HG02870 (cell line): ENCODE data around the gene C12orf57.

Experiments used
- ATAC-seq: cut with Tn5 transposase; IDR thresholded peaks from one replicate; pipeline ENCODE4 v1.9.1; 2021; ENCODE audit warnings: mild to moderate bottlenecking, moderate library complexity; ENCODE audit not compliant: unreplicated experiment

The C12orf57 gene

GRCh38 chr12:6963016-6963731 lies 19.4 kb downstream of the C12orf57 start:
- no peak for ATAC-seq

GRCh38 chr12:6963791-6964413 lies 20.1 kb downstream of the C12orf57 start:
- ATAC-seq, result no peak

- no peak for ATAC-seq
Observed at GRCh38 chr12:6964605-6965025, 20.8 kb downstream of the C12orf57 start.

- no peak for ATAC-seq
Observed at GRCh38 chr12:6965026-6965661, 21.3 kb downstream of the C12orf57 start.

GRCh38 chr12:6965714-6966113 lies 21.9 kb downstream of the C12orf57 start:
- no peak for ATAC-seq

GRCh38 chr12:6966351-6966750 lies 22.5 kb downstream of the C12orf57 start:
- ATAC-seq, result no peak

- ATAC-seq, result no peak
Observed at GRCh38 chr12:6967651-6968100, 23.9 kb downstream of the C12orf57 start.

- ATAC-seq, result no peak
Observed at GRCh38 chr12:6968426-6968825, 24.6 kb downstream of the C12orf57 start.

GRCh38 chr12:6970096-6970527 lies 26.3 kb downstream of the C12orf57 start:
- no peak for ATAC-seq

GRCh38 chr12:6974180-6974579 lies 30.4 kb downstream of the C12orf57 start:
- ATAC-seq, result no peak

- ATAC-seq, result no peak
Observed at GRCh38 chr12:6975297-6976032, 31.6 kb downstream of the C12orf57 start.

GRCh38 chr12:6977653-6978052 lies 33.8 kb downstream of the C12orf57 start:
- no peak for ATAC-seq

- ATAC-seq, result no peak
Observed at GRCh38 chr12:6978188-6978587, 34.4 kb downstream of the C12orf57 start.

- ATAC-seq, result no peak
Observed at GRCh38 chr12:6978611-6979011, 34.8 kb downstream of the C12orf57 start.

GRCh38 chr12:6979021-6979420 lies 35.2 kb downstream of the C12orf57 start:
- no peak for ATAC-seq

GRCh38 chr12:6979453-6979852 lies 35.6 kb downstream of the C12orf57 start:
- ATAC-seq, result no peak

GRCh38 chr12:6980075-6980474 lies 36.3 kb downstream of the C12orf57 start:
- no peak for ATAC-seq

GRCh38 chr12:6980740-6981139 lies 36.9 kb downstream of the C12orf57 start:
- no peak for ATAC-seq

GRCh38 chr12:6981152-6982052 lies 37.6 kb downstream of the C12orf57 start:
- ATAC-seq, result no peak

GRCh38 chr12:6982532-6982931 lies 38.7 kb downstream of the C12orf57 start:
- ATAC-seq, result no peak
